Lower leg skin (tissue), 3 donors: ENCODE results near the gene MAP4K3.

Experiments used
- POLR2A ChIP-seq, 2 donors: fragments of 450-650 bp; IDR thresholded peaks; one replicate each; pipeline ENCODE4 v1.6.1; 2016 to 2017; ENCODE audit warnings: antibody characterized with exemption in 2 of 2, mild to moderate bottlenecking in 1 of 2, moderate library complexity in 1 of 2
- TF ChIP-seq, protein P1 (sequence below), 3 donors: fragments of 450-650 bp; IDR thresholded peaks; one replicate each; pipeline ENCODE4 v1.5.1; 2016; ENCODE audit warnings: antibody characterized with exemption in 3 of 3, mild to moderate bottlenecking in 3 of 3, moderate library complexity in 2 of 3

- TF ChIP-seq, protein P1, sequence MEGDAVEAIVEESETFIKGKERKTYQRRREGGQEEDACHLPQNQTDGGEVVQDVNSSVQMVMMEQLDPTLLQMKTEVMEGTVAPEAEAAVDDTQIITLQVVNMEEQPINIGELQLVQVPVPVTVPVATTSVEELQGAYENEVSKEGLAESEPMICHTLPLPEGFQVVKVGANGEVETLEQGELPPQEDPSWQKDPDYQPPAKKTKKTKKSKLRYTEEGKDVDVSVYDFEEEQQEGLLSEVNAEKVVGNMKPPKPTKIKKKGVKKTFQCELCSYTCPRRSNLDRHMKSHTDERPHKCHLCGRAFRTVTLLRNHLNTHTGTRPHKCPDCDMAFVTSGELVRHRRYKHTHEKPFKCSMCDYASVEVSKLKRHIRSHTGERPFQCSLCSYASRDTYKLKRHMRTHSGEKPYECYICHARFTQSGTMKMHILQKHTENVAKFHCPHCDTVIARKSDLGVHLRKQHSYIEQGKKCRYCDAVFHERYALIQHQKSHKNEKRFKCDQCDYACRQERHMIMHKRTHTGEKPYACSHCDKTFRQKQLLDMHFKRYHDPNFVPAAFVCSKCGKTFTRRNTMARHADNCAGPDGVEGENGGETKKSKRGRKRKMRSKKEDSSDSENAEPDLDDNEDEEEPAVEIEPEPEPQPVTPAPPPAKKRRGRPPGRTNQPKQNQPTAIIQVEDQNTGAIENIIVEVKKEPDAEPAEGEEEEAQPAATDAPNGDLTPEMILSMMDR (IDR thresholded peaks at IDR 0.05) = no peak
- TF ChIP-seq POLR2A (IDR thresholded peaks at IDR 0.05) = no peak
Observed at GRCh38 chr2:39241588-39241987, 195.5 kb downstream of the MAP4K3 start.
